Erythroblast (primary cell): ENCODE results near the gene DCAF4.

ENCODE experiments used
- GATA1 ChIP-seq: IDR thresholded peaks from 2 replicates; pipeline ENCODE4 v1.6.1; 2011; ENCODE audit warnings: low read depth, mild to moderate bottlenecking, control low read depth, low read length, moderate library complexity
- POLR2A ChIP-seq: IDR thresholded peaks from 2 replicates; pipeline ENCODE4 v1.6.1; 2011; ENCODE audit warnings: mild to moderate bottlenecking, low read length

GRCh38 chr14:72998252-72998903 is 72.1 kb downstream of the DCAF4 start:
- no peak for TF ChIP-seq POLR2A
- no peak for TF ChIP-seq GATA1
